A549 (cell line): Measurements from ENCODE around the gene ADPRHL1. TPM values are rescaled to one million over a fixed set of nuclear protein-coding genes. Genes with fewer than 3 reads are reported as not detected.

Experiments
- ATAC-seq, 2 experiments: fragments of 200-7000 bp in 1 of 2; fragments of >200 bp in 1 of 2; cut with Nextera tagmentation in 1 of 2; cut with Tn5 transposase in 1 of 2; 3 replicates each; pipeline versions ENCODE4 v1.8.0 to v1.9.1; 2018 to 2020; ENCODE audit warnings: mild to moderate bottlenecking in 1 of 2, moderate library complexity in 1 of 2
- CTCF ChIA-PET: fragments of 300-600 bp; sonication (Branson Sonifier 250); formaldehyde crosslinking; extraction: SDS; loops from one replicate; lab custom pipeline; 2021; ENCODE audit warnings: antibody characterized with exemption, inconsistent platforms; lab: Yijun Ruan, JAX
- POLR2A ChIA-PET: fragments of 350-600 bp; formaldehyde crosslinking; extraction: SDS; loops from one replicate; lab custom pipeline; 2021; ENCODE audit warnings: antibody characterized with exemption, inconsistent platforms; lab: Yijun Ruan, JAX
- DNase-seq, 2 experiments: peaks; one replicate each; pipeline versions ENCODE4 v3.0.0 to v3.0.0-alpha.2; 2011 to 2016; ENCODE audit warnings: low read depth in 1 of 2, low spot score in 1 of 2
- FAIRE-seq: peaks from 2 replicates; lab custom pipeline; 2011; peaks lifted over from hg19 to GRCh38; lab: Jason Lieb, UNC
- H3K27ac ChIP-seq, 2 experiments: fragments of >200 bp; sonication (Bioruptor Twin); formaldehyde crosslinking; 3 replicates each; pipeline ENCODE4 v1.5.1; 2016 to 2017
- H3K4me1 ChIP-seq: fragments of >200 bp; sonication (Bioruptor Twin); formaldehyde crosslinking; 3 replicates; pipeline ENCODE4 v1.6.1; 2016
- H3K4me2 ChIP-seq: fragments of >200 bp; sonication (Bioruptor Twin); formaldehyde crosslinking; 3 replicates; pipeline ENCODE4 v1.6.1; 2016
- H3K4me3 ChIP-seq: fragments of >200 bp; sonication (Bioruptor Twin); formaldehyde crosslinking; 3 replicates; pipeline ENCODE4 v1.5.1; 2016
- H3K9me3 ChIP-seq: fragments of >200 bp; sonication (Bioruptor Twin); formaldehyde crosslinking; 3 replicates; pipeline ENCODE4 v1.6.1; 2016
- BCL3 ChIP-seq: fragments of >200 bp; sonication (Bioruptor Twin); formaldehyde crosslinking; IDR thresholded peaks from 3 replicates; pipeline ENCODE4 v1.6.1; 2016
- BHLHE40 ChIP-seq: IDR thresholded peaks from 2 replicates; pipeline ENCODE4 v1.6.1; 2012; ENCODE audit warnings: low read depth, low read length, inconsistent platforms
- E2F6 ChIP-seq: IDR thresholded peaks from 2 replicates; pipeline ENCODE4 v1.6.1; 2012; ENCODE audit warnings: low read depth, borderline replicate concordance
- EHMT2 ChIP-seq: fragments of 200-600 bp; sonication (generic); IDR thresholded peaks from 2 replicates; pipeline ENCODE4 v1.6.1; 2016; ENCODE audit warnings: antibody characterized with exemption, low read depth, mild to moderate bottlenecking, moderate library complexity
- HDAC2 ChIP-seq: fragments of 200-600 bp; sonication (generic); IDR thresholded peaks from 2 replicates; pipeline ENCODE4 v1.6.1; 2016
- HOXA7 ChIP-seq: fragments of 250-450 bp; sonication (Bioruptor Pico); IDR thresholded peaks from 2 replicates; pipeline ENCODE4 v1.5.0; 2020; ENCODE audit warnings: mild to moderate bottlenecking, moderate library complexity
- HOXB13 ChIP-seq: fragments of 250-450 bp; sonication (Bioruptor Pico); IDR thresholded peaks from 2 replicates; pipeline ENCODE4 v1.5.0; 2020; ENCODE audit warnings: low read depth, mild to moderate bottlenecking, moderate library complexity
- JUNB ChIP-seq: fragments of >200 bp; sonication (Bioruptor Twin); formaldehyde crosslinking; IDR thresholded peaks from 2 replicates; pipeline ENCODE4 v1.6.1; 2016
- MAFK ChIP-seq: fragments of 450-650 bp; IDR thresholded peaks from 2 replicates; pipeline ENCODE4 v1.6.1; 2014; ENCODE audit not compliant: partially characterized antibody
- MAZ ChIP-seq: fragments of 150-350 bp; IDR thresholded peaks from 2 replicates; pipeline ENCODE4 v1.6.1; 2014; ENCODE audit warnings: antibody characterized with exemption, low read depth, low read length, borderline replicate concordance
- POLR2A ChIP-seq: IDR thresholded peaks from 2 replicates; pipeline ENCODE4 v1.6.1; 2012; ENCODE audit warnings: mild to moderate bottlenecking, low read length
- RCOR1 ChIP-seq: fragments of 150-350 bp; IDR thresholded peaks from 2 replicates; pipeline ENCODE4 v1.6.1; 2014; ENCODE audit warnings: antibody characterized with exemption, low read length, low read depth
- RFX5 ChIP-seq: fragments of 450-650 bp; IDR thresholded peaks from 2 replicates; pipeline ENCODE4 v1.7.1; 2014; ENCODE audit warnings: antibody characterized with exemption, mild to moderate bottlenecking, moderate library complexity
- TP53 ChIP-seq: fragments of 250-450 bp; sonication (Bioruptor Pico); IDR thresholded peaks from 2 replicates; pipeline ENCODE4 v1.5.0; 2021; ENCODE audit warnings: mild to moderate bottlenecking, moderate library complexity
- ZFP36 ChIP-seq: fragments of 450-650 bp; IDR thresholded peaks from 2 replicates; pipeline ENCODE4 v1.6.1; 2014; ENCODE audit warnings: borderline replicate concordance; ENCODE audit not compliant: partially characterized antibody
- ZNF302 ChIP-seq: fragments of 250-450 bp; sonication (Bioruptor Pico); IDR thresholded peaks from 2 replicates; pipeline ENCODE4 v1.9.0; 2021; ENCODE audit warnings: inconsistent platforms, mild to moderate bottlenecking, moderate library complexity
- WGBS: methylation state at CpG from one replicate; pipeline ENCODE4 v1.1.6; 2017; ENCODE audit errors: missing lambda C conversion rate; 5-methylcytosine and 5-hydroxymethylcytosine counted together
- polyA plus RNA-seq, 4 experiments: library from polyadenylated mRNA; depleted of rRNA in 3 of 4; stranded (reverse); fragments of >200 nt; fragmentation: RNase III in 1 of 4; extraction: RNeasy Plus Mini Kit Qiagen cat#74134 plus additional on column Dnase treatment in 1 of 4; gene quantifications; 2 replicates in 3 of 4; 3 replicates in 1 of 4; pipeline ENCODE4 v1.2.3, GENCODE V29; 2011 to 2017
- TF ChIP-seq, protein P1 (sequence below): fragments of 150-350 bp; IDR thresholded peaks from 2 replicates; pipeline ENCODE4 v1.6.1; 2014; ENCODE audit warnings: low read depth, mild to moderate bottlenecking, low read length
- TF ChIP-seq, protein P2 (sequence below): fragments of 250-450 bp; sonication (Bioruptor Pico); IDR thresholded peaks from 2 replicates; pipeline ENCODE4 v1.5.0; 2021; ENCODE audit warnings: mild to moderate bottlenecking, moderate library complexity, borderline replicate concordance
- TF ChIP-seq, protein P3 (sequence below): fragments of >200 bp; sonication (Bioruptor Twin); formaldehyde crosslinking; IDR thresholded peaks from 2 replicates; pipeline ENCODE4 v1.6.1; 2016
- TF ChIP-seq, protein P4 (sequence below): IDR thresholded peaks from 2 replicates; pipeline ENCODE4 v1.6.1; 2012
- TF ChIP-seq, protein P5 (sequence below): fragments of 250-450 bp; sonication (Bioruptor Pico); IDR thresholded peaks from 2 replicates; pipeline ENCODE4 v1.5.0; 2020; ENCODE audit warnings: low read depth, mild to moderate bottlenecking, moderate library complexity
- TF ChIP-seq, protein P6 (sequence below): fragments of >200 bp; sonication (Bioruptor Twin); formaldehyde crosslinking; IDR thresholded peaks from 3 replicates; pipeline ENCODE4 v1.5.1; 2016

ADPRHL1 gene
- polyA plus RNA-seq, 2 of the 4 experiments (the other 2 are of a cell fraction): 11.0 to 11.4 TPM

DNA sequence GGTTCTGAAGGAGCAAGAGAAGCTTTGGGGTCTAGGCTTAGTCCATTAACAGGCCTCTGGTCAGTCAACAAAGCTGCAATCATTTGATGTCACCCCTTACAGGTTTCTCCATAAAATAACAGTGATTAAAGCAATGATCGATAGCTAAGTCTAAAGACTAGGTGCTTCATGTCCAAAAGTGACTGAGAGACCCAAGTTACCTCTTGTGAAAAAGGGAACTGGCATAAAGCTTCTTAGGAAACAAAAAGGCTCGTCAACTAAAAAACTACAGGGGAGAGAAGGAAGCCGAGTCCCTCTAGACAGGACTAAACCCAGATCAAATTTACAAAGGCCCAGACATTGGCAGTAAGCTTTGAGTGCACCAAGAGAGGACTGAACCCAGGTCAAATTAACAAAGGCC is 35.0 kb upstream of the ADPRHL1 start:
- CTCF ChIA-PET: interaction anchor here (0.7 kb wide), 1 partner anchor 30 kb away, joined by 3 read pairs; no protein-coding TSS in a partner anchor
- H3K4me3 ChIP-seq: no peak overlapping the region

DNA sequence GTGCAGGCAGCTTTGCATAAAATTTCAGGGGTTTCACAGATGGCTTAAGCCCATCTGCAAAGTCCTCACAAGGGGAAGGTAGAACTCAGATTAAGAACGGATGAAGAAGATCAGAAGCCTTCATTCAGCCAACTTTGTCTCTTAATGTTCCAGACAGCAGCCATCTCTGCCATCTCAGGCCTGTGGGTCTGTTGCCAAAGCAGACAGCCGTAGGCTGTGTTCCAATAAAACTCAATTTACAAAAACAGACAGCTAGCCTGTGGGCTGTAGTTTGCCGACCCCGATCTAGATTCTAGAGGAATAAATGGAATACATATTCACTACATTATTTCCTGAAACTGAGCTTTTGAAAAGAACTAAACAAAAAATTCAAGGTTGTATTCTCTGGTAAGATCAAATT is 33.4 kb upstream of the ADPRHL1 start:
- FAIRE-seq (no peak), ATAC-seq (no peak), DNase-seq (no peak)
- ChIA-PET POLR2A (interaction anchor here (0.7 kb wide), 1 partner anchor 12 kb away, joined by 3 read pairs; no protein-coding TSS in a partner anchor), CTCF (no interaction called here)
- H3K4me2 ChIP-seq: no peak overlapping the region
- peaks cover 9% of the 10 kb centered on the region; the same call in 2 of the 3 replicates for H3K4me1 ChIP-seq
- no peak overlapping the region for H3K27ac ChIP-seq
- H3K4me3 ChIP-seq: no peak overlapping the region
- 75% methylated on average over 4 of the region's 4 CpGs for WGBS
- H3K9me3 ChIP-seq: no peaks in the 10 kb centered on the region
- TF ChIP-seq BCL3: no peak
- TF ChIP-seq, protein P1, sequence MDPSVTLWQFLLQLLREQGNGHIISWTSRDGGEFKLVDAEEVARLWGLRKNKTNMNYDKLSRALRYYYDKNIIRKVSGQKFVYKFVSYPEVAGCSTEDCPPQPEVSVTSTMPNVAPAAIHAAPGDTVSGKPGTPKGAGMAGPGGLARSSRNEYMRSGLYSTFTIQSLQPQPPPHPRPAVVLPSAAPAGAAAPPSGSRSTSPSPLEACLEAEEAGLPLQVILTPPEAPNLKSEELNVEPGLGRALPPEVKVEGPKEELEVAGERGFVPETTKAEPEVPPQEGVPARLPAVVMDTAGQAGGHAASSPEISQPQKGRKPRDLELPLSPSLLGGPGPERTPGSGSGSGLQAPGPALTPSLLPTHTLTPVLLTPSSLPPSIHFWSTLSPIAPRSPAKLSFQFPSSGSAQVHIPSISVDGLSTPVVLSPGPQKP: no peak
- no peak for TF ChIP-seq RCOR1
- TF ChIP-seq BHLHE40: no peak
- no peak for TF ChIP-seq HOXA7
- TF ChIP-seq, protein P2, sequence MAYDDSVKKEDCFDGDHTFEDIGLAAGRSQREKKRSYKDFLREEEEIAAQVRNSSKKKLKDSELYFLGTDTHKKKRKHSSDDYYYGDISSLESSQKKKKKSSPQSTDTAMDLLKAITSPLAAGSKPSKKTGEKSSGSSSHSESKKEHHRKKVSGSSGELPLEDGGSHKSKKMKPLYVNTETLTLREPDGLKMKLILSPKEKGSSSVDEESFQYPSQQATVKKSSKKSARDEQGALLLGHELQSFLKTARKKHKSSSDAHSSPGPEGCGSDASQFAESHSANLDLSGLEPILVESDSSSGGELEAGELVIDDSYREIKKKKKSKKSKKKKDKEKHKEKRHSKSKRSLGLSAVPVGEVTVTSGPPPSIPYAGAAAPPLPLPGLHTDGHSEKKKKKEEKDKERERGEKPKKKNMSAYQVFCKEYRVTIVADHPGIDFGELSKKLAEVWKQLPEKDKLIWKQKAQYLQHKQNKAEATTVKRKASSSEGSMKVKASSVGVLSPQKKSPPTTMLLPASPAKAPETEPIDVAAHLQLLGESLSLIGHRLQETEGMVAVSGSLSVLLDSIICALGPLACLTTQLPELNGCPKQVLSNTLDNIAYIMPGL (CRISPR knock-in tag): no peak
- no peak for TF ChIP-seq JUNB
- no peak for TF ChIP-seq MAZ

More for the DNA sequence above, 35.0 kb upstream of the ADPRHL1 start:
- Histone ChIP-seq H3K4me1 (peaks cover 22% of the 10 kb centered on the region), H3K9me3 (no peaks in the 10 kb centered on the region), H3K4me2 (no peak overlapping the region), H3K27ac (no peak overlapping the region)
- TF ChIP-seq ZNF302 (no peak), E2F6 (no peak), POLR2A (no peak), HOXB13 (CRISPR knock-in tag) (no peak), ZFP36 (no peak), RFX5 (no peak), MAFK (no peak), EHMT2 (no peak), TP53 (CRISPR knock-in tag) (no peak), BCL3 (no peak), HDAC2 (no peak)
- TF ChIP-seq, protein P3, sequence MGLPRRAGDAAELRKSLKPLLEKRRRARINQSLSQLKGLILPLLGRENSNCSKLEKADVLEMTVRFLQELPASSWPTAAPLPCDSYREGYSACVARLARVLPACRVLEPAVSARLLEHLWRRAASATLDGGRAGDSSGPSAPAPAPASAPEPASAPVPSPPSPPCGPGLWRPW: no peak
- TF ChIP-seq, protein P4, sequence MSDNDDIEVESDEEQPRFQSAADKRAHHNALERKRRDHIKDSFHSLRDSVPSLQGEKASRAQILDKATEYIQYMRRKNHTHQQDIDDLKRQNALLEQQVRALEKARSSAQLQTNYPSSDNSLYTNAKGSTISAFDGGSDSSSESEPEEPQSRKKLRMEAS: no peak
- TF ChIP-seq, protein P5, sequence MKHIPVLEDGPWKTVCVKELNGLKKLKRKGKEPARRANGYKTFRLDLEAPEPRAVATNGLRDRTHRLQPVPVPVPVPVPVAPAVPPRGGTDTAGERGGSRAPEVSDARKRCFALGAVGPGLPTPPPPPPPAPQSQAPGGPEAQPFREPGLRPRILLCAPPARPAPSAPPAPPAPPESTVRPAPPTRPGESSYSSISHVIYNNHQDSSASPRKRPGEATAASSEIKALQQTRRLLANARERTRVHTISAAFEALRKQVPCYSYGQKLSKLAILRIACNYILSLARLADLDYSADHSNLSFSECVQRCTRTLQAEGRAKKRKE (CRISPR knock-in tag): no peak
- TF ChIP-seq, protein P6, sequence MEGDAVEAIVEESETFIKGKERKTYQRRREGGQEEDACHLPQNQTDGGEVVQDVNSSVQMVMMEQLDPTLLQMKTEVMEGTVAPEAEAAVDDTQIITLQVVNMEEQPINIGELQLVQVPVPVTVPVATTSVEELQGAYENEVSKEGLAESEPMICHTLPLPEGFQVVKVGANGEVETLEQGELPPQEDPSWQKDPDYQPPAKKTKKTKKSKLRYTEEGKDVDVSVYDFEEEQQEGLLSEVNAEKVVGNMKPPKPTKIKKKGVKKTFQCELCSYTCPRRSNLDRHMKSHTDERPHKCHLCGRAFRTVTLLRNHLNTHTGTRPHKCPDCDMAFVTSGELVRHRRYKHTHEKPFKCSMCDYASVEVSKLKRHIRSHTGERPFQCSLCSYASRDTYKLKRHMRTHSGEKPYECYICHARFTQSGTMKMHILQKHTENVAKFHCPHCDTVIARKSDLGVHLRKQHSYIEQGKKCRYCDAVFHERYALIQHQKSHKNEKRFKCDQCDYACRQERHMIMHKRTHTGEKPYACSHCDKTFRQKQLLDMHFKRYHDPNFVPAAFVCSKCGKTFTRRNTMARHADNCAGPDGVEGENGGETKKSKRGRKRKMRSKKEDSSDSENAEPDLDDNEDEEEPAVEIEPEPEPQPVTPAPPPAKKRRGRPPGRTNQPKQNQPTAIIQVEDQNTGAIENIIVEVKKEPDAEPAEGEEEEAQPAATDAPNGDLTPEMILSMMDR: no peak
- DNase-seq (no peak), ATAC-seq (no peak), FAIRE-seq (no peak)
- WGBS: 91% methylated on average over 3 of the region's 3 CpGs
- POLR2A ChIA-PET: no interaction called here
